ENCODE results near the gene ADCY1.

ADCY1 gene

GRCh38 chr7:45655539-45655938 lies 81.4 kb downstream of the ADCY1 start:
- no peak for DNase-seq

DNA sequence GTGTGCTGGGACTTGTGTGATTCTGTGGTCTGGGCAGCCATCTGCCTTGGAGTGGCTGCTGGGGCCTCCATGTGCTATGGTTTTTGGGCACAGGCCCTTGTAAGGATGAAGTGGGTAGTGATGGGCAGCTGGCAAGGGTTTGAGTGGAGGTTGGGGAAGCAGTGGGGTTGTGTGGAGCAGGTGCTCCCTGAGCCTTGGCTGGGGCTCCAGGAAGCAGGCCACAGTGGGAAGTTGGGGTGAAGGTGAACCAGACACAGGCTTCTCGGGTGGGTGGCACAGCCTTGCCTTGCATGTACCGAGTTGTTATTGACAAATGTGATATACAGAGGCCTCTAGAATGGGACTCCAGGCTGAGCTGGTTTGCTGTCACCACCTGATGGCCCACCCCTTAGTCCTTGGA lies 82.3 kb downstream of the ADCY1 start:
- DNase-seq = no peak

- no peak for DNase-seq
These were observed 83.1 kb downstream of the ADCY1 start for GRCh38 chr7:45657136-45657889.

DNA sequence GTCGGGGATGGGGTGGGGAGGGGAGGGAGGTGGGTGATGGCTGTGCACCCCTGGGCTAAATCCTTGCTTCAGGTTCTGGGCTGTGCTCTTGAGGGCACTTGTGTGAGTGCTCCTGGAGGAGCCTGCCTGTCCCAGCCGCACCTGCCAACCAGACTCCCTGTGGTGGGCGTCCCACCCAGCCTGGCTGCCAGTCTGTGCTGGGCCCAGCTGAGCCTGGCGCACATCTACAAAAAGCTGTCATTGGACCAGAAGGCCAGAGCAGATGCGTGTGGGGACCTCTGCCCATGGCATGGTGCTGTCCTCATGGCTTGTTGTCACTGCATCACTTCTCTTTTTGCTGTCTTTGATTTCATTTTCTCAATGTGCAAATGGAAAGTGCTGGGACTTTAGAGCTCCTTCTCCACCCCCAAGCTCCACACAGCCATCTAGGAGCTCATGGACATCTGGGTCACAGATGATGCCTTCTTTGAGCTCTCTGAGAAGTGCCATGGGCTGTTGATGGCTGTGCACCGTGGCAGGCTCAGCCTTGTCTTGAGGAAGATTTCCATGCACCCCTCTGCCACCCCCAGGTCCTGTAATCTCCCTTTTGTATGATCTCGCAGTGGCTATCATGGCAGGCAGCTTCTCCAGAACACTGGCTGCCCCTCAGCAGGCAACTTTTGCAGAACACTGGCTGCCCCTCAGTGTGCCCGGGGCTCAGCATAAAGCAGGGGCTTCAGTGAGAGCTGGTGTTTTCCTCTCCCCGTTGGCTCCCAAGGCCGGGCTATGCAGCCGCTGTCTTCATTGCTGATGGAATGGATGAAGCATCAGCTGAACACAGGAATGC lies 83.9 kb downstream of the ADCY1 start:
- no peak for DNase-seq

DNA sequence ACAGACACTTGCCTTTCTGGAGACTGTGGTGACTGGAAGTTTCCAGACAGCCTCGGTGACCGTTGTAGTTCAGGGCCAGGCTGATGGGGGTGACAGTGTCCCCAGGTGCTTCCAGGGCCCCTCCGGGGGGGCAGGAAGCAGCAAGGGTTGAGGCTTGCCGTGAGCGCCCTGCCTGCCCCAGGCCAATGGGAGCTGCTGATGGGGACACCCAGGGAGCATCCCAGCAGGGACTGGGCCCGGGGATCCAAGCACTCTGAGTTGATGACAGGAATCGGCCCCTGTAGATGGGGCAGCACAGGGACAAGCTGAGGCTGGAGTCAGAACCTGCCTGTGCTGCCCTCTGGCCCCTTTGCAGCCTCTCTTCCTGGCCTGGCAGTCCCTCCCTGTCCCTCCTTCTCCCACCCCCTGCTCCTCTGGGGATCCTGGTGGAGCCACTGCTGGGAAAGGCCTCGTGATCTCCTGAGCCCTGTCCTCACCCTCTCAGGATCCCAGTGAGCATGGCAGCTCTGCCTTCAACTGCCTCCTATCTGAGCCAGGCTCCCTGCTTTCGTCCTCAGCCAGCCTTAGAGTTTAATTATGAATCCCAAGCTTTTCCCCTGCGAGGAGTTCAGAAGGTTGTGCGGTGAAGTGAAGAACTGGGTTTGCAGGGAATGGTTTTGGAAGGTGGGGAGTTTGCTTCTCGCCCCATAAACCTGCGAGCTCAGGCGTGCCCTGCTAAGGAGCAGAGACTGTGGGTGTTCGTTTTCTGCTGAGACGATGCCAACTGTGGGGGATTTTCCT lies 84.7 kb downstream of the ADCY1 start:
- no peak for DNase-seq

- DNase-seq = no peak
These were observed 85.5 kb downstream of the ADCY1 start for GRCh38 chr7:45659496-45660139.

DNA sequence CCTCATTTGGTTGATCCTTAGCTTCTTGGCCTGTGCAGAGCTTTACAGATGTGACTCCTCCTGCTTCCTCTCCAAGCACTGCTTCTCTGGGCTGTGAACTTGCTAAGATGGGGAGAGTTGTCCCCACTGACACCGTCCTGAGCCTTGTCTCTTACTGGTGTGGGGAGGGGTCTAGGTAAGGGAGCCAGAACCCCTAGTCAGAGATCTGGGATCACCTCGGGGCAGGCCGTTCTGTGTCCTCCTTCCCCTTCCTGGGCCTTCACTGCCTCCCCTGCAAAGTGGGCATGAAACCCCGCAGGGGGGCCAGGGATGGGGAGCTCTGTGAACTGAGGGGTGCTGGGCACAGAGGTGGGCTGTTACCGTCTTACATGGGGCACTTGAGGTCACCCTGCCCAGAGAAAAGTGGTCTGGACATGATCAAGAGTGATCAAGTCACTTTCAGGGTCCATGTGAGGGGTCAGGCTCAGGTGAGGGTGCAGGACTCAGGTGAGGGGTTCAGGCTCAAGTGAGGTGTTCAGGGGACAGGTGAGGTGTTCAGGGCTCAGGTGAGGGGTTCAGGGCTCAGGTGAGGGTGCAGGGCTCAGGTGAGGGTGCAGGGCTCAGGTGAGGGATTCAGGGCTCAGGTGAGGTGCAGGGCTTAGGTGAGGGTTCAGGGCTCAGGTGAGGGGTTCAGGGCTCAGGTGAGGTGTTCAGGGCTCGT lies 86.2 kb downstream of the ADCY1 start:
- no peak for DNase-seq

DNA sequence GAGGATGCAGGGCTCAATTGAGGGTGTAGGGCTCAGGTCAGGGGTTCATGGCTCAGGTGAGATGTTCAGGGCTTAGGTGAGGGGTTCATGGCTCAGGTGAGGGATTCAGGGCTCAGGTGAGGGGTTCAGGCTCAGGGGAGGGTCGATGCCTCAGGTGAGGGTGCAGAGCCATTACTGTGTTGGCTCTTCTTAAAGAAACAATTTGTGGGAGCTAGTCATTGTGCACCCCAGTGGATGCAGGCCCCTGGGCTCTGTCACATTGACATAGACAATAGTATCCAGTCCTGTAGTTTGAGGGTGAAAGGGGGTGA lies 86.7 kb downstream of the ADCY1 start:
- DNase-seq = no peak

- no peak for DNase-seq
These were observed 87.3 kb downstream of the ADCY1 start for GRCh38 chr7:45661302-45661995.

DNA sequence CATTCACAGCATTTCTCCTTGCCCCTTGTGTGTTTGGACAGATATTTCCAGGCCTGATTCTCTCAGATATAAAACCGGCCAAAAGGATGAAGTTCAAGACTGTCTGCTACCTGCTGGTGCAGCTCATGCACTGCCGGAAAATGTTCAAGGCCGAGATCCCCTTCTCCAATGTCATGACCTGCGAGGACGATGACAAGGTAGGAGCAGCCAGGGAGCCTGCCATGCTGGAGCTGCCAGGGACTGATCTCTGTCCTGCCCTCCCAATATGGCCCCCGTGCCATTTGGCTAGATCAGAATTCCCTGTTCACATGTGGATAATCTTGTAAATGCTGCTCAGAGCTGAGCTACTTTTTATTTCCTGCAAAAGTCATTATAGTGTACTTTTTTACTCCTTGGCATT lies 87.8 kb downstream of the ADCY1 start:
- no peak for DNase-seq

GRCh38 chr7:45662540-45663166 lies 88.5 kb downstream of the ADCY1 start:
- DNase-seq = no peak

DNA sequence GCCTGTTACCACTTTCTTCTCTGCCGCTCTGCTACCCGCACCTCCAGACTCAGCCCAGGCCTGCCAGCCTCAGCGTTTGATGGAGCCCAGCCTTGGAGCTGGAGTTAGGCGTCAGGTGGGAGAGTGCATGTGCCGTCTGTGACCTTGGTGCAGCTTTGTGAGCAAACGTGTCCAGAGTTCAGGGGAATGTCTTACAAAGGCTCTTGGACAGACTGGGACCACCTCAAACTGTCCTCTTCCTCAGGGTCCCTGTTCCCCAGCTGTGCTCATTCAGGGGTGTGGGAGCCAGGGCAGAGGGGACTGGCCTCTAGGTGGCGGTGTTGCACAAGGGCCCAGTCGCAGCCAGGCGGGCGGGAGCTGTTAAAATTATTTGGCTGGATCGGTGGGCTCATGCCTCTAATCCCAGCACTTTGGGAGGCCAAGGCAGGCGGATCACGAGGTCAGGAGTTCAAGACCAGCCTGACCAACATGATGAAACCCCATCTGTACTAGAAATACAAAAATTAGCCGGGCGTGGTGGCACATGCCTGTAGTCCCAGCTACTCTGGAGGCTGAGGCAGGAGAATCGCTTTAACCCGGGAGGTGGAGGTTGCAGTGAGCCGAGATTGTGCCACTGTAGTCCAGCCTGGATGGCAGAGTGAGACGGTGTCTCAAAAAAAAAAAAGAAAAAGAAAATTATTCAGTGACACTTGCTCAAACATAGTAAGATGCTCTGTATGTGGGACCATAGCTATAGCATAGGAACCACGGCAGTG lies 89.2 kb downstream of the ADCY1 start:
- DNase-seq = no peak

GRCh38 chr7:45663965-45664633 lies 89.9 kb downstream of the ADCY1 start:
- DNase-seq = no peak

GRCh38 chr7:45665172-45665571 lies 91.0 kb downstream of the ADCY1 start:
- no peak for DNase-seq

DNA sequence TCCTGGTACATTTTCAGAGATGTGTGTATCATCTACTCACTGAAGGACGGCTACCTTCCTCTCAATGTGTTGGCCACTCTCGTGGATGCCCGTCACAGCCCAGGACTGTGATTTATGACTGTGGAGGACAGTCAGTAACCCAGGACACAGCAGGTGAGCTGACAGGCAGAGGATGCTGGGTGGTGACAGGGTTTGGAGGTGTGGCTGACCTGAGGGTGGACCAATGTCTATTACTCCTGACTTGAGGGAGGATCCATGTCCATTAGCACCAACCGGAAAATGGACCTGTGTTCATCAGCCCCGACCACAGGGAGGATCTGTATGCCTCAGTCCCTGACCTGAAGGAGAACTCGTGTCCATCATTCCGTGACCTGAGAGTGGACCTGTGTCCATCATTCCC lies 96.1 kb downstream of the ADCY1 start:
- no peak for DNase-seq

GRCh38 chr7:45670717-45671116 lies 96.5 kb downstream of the ADCY1 start:
- DNase-seq = no peak

GRCh38 chr7:45677311-45677900 lies 103.2 kb downstream of the ADCY1 start:
- no peak for DNase-seq

DNA sequence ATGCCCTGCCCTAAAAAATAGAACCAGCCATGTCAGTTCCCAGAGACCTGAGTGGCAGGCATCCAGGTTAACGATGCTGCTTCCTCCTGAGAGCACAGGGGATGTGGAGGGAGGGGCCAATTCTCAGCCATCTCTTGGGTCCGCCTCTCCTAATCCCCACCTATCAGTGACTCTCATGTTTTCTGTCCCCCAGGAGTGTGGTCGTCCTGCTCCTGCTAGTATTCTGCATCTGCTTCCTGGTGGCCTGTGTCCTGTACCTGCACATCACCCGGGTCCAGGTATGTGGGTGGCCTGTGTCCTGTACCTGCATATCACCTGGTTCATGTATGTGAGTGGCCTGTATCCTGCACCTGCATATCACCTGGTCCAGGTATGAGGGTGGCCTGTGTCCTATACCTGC lies 105.3 kb downstream of the ADCY1 start:
- DNase-seq = no peak

DNA sequence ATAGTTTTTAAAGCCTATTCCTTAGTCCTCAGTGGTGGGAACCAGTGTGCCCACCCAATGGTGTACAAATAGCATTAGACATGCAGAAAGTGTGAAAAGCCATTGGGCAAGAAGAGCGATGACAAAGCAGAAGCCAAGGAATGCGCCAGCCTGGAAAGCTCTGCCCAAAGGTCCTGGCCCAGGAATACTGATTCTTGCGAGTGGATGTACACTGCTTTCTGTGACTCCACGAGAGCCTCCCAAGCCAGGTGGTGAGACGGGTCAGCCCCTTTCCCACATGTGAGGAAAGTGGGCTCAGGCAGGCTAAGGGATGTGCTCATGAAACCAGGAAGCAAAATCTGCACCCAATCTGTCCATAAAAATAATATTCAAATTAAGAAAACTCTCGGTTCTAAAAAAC lies 106.6 kb downstream of the ADCY1 start:
- DNase-seq = no peak
